ENCODE measurements around the gene CCM2L. TPM values are rescaled to one million over a fixed set of nuclear protein-coding genes. Genes with fewer than 3 reads are reported as not detected.
A peak's percentile ranks its signal among the peaks of the same experiment; 100 is the strongest.

CCM2L gene
- total and polyA plus RNA-seq, 12 donors, result 4.9 to 26.8 (median 7.9) TPM

DNA sequence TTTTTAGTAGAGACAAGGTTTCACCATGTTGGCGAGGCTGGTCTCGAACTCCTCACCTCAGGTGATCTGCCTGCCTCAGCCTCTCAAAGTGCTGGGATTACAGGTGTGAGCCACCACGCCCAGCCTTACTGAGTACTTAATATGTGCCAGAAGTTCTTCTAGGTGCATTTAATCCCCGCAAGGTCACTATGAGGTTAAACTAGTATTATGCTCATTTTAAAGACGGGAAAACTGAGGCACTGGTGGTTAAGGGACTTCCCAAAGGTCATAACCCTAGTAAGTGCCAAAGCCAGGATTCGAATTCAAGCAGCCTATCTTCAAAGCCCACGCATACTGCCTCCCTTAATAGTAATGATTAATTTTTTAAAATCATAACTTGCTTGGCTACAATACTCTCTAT, 674 bp upstream of the CCM2L start:
- Histone ChIP-seq H3K36me3 (no peaks in the 10 kb centered on the region), H3K4me1 (peaks cover 0 to 75% (median 43%) of the 10 kb centered on the region in 9 donors), H3K4me3 (peak overlapping the region in 6 of 10 donors; percentile 3 to 63 (median 58)), H3K9me3 (no peaks in the 10 kb centered on the region), H3K27me3 (peaks cover 0 to 17% (median 3%) of the 10 kb centered on the region in 7 donors), H3K27ac (peak overlapping the region; percentile 65 to 95 (median 86))
- DNase-seq (no peak), ATAC-seq (no peak)
- TF ChIP-seq, protein P1, sequence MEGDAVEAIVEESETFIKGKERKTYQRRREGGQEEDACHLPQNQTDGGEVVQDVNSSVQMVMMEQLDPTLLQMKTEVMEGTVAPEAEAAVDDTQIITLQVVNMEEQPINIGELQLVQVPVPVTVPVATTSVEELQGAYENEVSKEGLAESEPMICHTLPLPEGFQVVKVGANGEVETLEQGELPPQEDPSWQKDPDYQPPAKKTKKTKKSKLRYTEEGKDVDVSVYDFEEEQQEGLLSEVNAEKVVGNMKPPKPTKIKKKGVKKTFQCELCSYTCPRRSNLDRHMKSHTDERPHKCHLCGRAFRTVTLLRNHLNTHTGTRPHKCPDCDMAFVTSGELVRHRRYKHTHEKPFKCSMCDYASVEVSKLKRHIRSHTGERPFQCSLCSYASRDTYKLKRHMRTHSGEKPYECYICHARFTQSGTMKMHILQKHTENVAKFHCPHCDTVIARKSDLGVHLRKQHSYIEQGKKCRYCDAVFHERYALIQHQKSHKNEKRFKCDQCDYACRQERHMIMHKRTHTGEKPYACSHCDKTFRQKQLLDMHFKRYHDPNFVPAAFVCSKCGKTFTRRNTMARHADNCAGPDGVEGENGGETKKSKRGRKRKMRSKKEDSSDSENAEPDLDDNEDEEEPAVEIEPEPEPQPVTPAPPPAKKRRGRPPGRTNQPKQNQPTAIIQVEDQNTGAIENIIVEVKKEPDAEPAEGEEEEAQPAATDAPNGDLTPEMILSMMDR (IDR thresholded peaks at IDR 0.05), result no peak
- intact Hi-C loops (cut with DNase I), result no loop called here
- 82 to 85% methylated on average over 7 of the region's 7 CpGs for WGBS, 2 donors

DNA sequence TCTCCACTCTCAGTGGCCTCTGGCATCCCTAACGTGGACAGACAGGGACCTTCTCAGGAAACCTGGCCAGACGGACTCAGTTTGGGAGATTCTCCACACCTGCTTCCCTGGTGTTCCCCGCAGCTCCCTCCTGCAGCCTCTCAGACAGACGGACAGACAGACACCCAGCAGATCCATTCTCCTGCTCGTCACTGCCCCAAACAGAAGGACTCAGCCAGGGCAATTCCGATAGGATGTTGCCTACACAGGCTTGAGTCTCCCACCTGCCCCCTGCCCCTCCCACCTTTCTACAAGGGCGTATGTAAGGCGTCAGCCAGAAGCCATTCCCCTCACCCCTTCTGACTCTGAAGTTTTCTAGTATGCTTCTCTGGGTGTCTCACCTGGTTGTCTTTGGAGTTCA, 428 bp downstream of the CCM2L start:
- no peak for DNase-seq
- Histone ChIP-seq H3K27ac (peak overlapping the region; percentile 65 to 95 (median 86)), H3K9me3 (no peaks in the 10 kb centered on the region), H3K36me3 (no peaks in the 10 kb centered on the region), H3K4me1 (peaks cover 0 to 75% (median 44%) of the 10 kb centered on the region in 9 donors), H3K4me3 (peak overlapping the region; percentile 28 to 63 (median 54)), H3K27me3 (peaks cover 0 to 28% (median 3%) of the 10 kb centered on the region in 7 donors)
- TF ChIP-seq, protein P1 (IDR thresholded peaks at IDR 0.05), result no peak
- WGBS, 2 donors, result 39 to 45% methylated on average over 8 of the region's 8 CpGs
- intact Hi-C loops (cut with DNase I), result no loop called here
- peak in 7 of 8 donors; percentile 1 to 29 (median 22) for ATAC-seq

DNA sequence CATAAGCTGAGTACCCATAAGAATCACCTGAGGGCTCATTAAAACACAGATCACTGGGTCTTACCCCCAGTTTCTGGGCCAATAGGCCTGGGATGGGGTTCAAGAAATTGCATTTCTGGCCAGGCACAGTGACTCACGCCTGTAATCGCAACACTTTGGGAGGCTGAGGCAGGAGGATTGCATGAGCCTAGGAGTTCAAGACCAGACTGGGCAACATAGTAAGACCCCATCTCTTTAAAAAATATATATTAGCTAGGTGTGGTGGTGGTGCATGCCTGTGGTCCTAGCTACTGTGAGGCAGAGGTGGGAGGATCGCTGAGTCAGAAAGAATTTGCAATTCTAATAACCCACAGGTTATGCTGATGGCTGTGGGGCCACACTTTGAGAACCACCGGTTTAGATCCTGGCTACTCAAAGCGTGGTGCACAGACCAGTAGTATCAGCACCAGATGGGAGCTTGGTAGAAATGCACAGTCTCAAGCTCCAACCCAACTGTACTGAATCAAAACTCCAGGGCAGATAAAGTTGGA, 2.0 kb downstream of the CCM2L start:
- Histone ChIP-seq H3K4me1 (peaks cover 0 to 67% (median 34%) of the 10 kb centered on the region in 9 donors), H3K27ac (peak overlapping the region in 9 of 10 donors; percentile 79 to 95 (median 87))

DNA sequence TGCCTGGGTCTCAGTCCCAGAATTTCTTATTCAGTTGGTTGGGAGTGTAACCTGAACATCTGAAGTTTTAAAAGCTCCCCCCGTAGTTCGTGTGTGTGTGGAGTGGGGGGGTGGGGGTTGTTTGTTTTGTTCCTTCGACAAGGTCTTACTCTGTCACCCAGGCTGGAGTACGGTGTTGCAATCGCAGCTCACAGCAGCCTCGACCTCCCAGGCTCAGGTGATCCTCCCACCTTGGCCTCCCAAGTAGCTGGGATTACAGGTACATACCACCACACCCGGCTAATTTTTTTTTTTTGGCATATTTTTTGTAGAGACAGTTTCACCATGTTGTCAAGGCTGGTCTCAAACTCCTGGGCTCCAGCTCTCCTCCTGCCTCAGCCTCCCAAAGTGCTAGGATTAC, 3.1 kb downstream of the CCM2L start:
- Histone ChIP-seq H3K4me3 (peak overlapping the region in 3 of 10 donors; percentile 58 to 60 (median 59)), H3K9me3 (no peaks in the 10 kb centered on the region), H3K27ac (peak overlapping the region in 3 of 10 donors; percentile 15 to 95 (median 92)), H3K36me3 (peaks cover 0 to 16% (median 0%) of the 10 kb centered on the region in 9 donors), H3K27me3 (peaks cover 0 to 55% (median 7%) of the 10 kb centered on the region in 7 donors), H3K4me1 (peaks cover 0 to 60% (median 26%) of the 10 kb centered on the region in 9 donors)
- ATAC-seq (no peak), DNase-seq (no peak)
- TF ChIP-seq, protein P1 (IDR thresholded peaks at IDR 0.05), result no peak
- WGBS, 2 donors, result 83% methylated on average over 7 of the region's 7 CpGs
- intact Hi-C loops (cut with DNase I), result no loop called here

More for the DNA sequence above, 2.0 kb downstream of the CCM2L start:
- Histone ChIP-seq H3K27me3 (peaks cover 0 to 44% (median 3%) of the 10 kb centered on the region in 7 donors), H3K4me3 (peak overlapping the region in 8 of 10 donors; percentile 36 to 63 (median 58)), H3K9me3 (no peaks in the 10 kb centered on the region), H3K36me3 (peaks cover 0 to 10% (median 0%) of the 10 kb centered on the region in 9 donors)
- no peak for ATAC-seq
- WGBS, 2 donors, result 68 to 74% methylated on average over 5 of the region's 5 CpGs
- intact Hi-C loops (cut with DNase I), result no loop called here
- DNase-seq, result no peak
- TF ChIP-seq, protein P1 (IDR thresholded peaks at IDR 0.05), result no peak

All from heart right ventricle (tissue), 16 donors.